HEK293T (cell line): ENCODE data around the gene PCYT2.

Experiments used
- ARNT ChIP-seq: fragments of 450-650 bp; IDR thresholded peaks from 2 replicates; pipeline ENCODE4 v1.6.1; 2017; ENCODE audit warnings: mild to moderate bottlenecking
- BHLHE40 ChIP-seq: fragments of 450-650 bp; IDR thresholded peaks from 2 replicates; pipeline ENCODE4 v1.6.1; 2016; ENCODE audit warnings: mild to moderate bottlenecking, moderate library complexity, borderline replicate concordance
- CTBP1 ChIP-seq: fragments of 450-650 bp; IDR thresholded peaks from 2 replicates; pipeline ENCODE4 v1.6.1; 2016; ENCODE audit warnings: borderline replicate concordance
- ELF4 ChIP-seq: fragments of 450-650 bp; IDR thresholded peaks from 2 replicates; pipeline ENCODE4 v1.6.1; 2017; ENCODE audit warnings: antibody characterized with exemption
- LEF1 ChIP-seq: fragments of 450-650 bp; IDR thresholded peaks from 2 replicates; pipeline ENCODE4 v1.6.1; 2017; ENCODE audit warnings: mild to moderate bottlenecking, borderline replicate concordance
- NFRKB ChIP-seq: fragments of 450-650 bp; IDR thresholded peaks from 2 replicates; pipeline ENCODE4 v1.6.1; 2016; ENCODE audit warnings: mild to moderate bottlenecking, moderate library complexity
- TARDBP ChIP-seq: fragments of 450-650 bp; IDR thresholded peaks from 2 replicates; pipeline ENCODE4 v1.6.1; 2016
- ZNF384 ChIP-seq: fragments of 450-650 bp; IDR thresholded peaks from 2 replicates; pipeline ENCODE4 v1.6.1; 2016

- no peak for TF ChIP-seq ZNF384
- TF ChIP-seq NFRKB, result no peak
- TF ChIP-seq CTBP1, result no peak
- TF ChIP-seq ARNT, result no peak
- TF ChIP-seq BHLHE40, result no peak
- TF ChIP-seq ELF4, result no peak
- no peak for TF ChIP-seq TARDBP
- TF ChIP-seq LEF1, result no peak
These were observed 13.6 kb upstream of the PCYT2 start for GRCh38 chr17:81924557-81925532.
